ENCODE measurements around the gene SIGLEC15.

SIGLEC15 gene

DNA sequence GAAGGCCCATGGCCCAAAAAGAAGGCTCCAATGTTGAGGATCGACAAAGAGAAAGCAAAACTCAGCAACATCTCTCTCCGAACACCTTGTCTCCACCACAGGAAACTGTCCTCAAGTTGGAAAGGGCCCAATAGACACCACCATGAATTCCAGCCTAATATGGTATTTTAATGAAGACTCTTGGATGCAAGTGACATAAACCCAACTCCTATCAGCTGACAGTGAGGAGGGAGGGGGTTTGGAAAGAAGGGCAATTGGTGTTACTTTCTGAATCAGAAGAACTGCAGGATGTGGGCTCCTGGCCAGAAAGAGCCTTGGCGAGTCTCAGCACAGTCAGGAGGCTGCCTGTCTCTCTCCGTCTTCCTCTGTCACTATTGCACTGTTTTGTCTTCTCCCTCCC is 40.3 kb upstream of the SIGLEC15 start:
- TF ChIP-seq, protein P1, sequence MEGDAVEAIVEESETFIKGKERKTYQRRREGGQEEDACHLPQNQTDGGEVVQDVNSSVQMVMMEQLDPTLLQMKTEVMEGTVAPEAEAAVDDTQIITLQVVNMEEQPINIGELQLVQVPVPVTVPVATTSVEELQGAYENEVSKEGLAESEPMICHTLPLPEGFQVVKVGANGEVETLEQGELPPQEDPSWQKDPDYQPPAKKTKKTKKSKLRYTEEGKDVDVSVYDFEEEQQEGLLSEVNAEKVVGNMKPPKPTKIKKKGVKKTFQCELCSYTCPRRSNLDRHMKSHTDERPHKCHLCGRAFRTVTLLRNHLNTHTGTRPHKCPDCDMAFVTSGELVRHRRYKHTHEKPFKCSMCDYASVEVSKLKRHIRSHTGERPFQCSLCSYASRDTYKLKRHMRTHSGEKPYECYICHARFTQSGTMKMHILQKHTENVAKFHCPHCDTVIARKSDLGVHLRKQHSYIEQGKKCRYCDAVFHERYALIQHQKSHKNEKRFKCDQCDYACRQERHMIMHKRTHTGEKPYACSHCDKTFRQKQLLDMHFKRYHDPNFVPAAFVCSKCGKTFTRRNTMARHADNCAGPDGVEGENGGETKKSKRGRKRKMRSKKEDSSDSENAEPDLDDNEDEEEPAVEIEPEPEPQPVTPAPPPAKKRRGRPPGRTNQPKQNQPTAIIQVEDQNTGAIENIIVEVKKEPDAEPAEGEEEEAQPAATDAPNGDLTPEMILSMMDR (IDR thresholded peaks at IDR 0.05; ENCODE audit: insufficient read depth, low read depth, low read length, missing control alignments) = no peak
- DNase-seq (ENCODE audit: low read depth) = peak; percentile 19
- no peak overlapping the region for H3K4me3 ChIP-seq (ENCODE audit: low read depth, low read length)

DNA sequence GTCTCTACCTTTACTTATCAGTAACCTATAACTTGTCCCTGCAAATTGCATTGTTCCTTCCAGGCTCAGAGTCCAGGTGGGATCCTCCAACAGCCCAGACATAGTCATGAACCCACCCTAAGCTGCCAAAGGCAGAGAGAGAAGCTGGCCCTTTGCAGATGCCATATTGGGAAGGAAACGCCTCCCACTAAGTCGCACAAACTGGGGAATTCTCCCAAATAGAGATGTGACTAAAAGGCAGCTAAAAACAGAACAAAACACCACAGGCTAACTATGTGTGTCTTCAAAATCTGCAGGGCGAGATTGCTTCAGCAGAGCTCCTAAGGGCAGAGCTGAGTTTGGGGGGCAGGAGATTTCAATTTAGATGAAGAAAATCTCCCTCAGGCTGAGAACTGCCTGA is 38.5 kb upstream of the SIGLEC15 start:
- no peak overlapping the region for H3K4me3 ChIP-seq (ENCODE audit: low read depth, low read length)
- TF ChIP-seq, protein P1 (IDR thresholded peaks at IDR 0.05; ENCODE audit: insufficient read depth, low read depth, low read length, missing control alignments) = no peak
- no peak for DNase-seq (ENCODE audit: low read depth)

DNA sequence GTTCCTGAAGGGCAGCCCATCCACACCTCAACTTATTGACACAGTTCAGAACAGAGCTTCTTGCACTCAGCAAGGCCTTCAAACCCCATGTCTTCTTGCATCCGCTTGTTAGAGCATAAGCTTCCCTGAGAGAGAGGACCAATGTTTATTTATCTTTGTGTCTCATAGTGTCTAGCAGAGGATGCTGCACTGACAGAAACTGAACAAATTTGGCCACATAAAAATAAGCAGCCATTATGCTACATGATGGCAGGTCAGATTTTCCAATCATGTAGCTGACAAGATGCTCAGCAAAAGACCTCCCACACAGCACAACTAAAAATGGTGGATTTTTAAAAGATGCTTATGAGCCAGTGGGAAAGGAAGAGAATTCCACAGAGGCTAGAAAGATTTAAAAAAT is 38.1 kb upstream of the SIGLEC15 start:
- TF ChIP-seq, protein P1 (IDR thresholded peaks at IDR 0.05; ENCODE audit: insufficient read depth, low read depth, low read length, missing control alignments) = no peak
- no peak for DNase-seq (ENCODE audit: low read depth)
- H3K4me3 ChIP-seq (ENCODE audit: low read depth, low read length) = no peak overlapping the region

DNA sequence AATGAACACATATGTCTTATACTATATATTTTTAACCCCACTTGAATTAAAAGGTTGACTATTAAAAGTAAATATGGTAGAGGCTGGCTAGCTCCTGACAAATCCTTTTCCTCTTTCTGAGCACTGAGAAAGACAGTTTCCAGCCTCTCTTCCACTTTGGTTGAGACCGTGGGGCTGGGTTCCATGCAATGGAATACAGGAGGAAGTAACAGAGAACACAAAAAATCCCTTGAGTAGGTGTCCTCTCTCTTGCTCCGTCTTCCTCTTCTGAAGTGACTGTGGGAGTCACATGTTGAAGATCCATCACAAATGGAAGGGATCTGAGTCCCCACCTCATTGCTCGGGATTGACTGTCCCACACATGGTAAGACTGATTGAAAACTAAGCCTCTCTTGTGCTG is 36.6 kb upstream of the SIGLEC15 start:
- no peak for DNase-seq (ENCODE audit: low read depth)
- no peak overlapping the region for H3K4me3 ChIP-seq (ENCODE audit: low read depth, low read length)
- TF ChIP-seq, protein P1 (IDR thresholded peaks at IDR 0.05; ENCODE audit: insufficient read depth, low read depth, low read length, missing control alignments) = no peak

DNA sequence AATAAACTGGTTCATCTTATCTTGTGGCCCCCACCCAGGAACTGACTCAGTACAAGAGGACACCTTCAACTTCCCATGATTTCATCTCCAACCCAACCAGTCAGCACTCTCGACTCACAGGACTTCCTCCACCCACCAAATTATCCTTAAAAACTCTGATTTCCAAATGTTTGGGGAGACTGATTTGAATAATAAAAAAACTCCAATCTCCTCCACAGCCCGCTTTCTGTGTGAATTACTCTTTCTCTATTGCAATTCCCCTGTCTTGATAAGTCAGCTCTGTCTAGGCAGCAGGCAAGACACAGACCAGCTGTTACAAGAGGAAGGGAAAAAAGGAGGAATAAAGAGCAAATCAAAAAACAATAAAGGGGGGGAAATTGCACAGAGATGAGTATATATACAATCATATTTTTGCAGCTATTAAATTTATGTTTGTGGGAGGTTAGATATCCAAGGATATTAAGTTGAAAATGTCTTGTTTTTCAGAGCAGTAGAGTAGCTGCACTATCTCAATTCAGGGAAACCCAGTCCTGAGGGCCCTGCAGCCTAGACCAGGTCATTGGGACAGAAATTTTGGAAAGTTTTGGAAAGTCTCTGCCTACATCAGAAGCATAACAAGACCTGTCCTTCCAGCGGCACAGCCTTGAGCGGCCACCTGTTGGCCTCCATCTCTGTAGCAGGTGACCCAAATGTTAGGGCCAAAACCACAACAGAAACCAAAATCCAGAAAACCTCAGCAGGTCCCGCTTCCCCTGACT is 32.8 kb upstream of the SIGLEC15 start:
- DNase-seq (ENCODE audit: low read depth) = no peak
- H3K4me3 ChIP-seq (ENCODE audit: low read depth, low read length) = no peak overlapping the region
- TF ChIP-seq, protein P1 (IDR thresholded peaks at IDR 0.05; ENCODE audit: insufficient read depth, low read depth, low read length, missing control alignments) = no peak

DNA sequence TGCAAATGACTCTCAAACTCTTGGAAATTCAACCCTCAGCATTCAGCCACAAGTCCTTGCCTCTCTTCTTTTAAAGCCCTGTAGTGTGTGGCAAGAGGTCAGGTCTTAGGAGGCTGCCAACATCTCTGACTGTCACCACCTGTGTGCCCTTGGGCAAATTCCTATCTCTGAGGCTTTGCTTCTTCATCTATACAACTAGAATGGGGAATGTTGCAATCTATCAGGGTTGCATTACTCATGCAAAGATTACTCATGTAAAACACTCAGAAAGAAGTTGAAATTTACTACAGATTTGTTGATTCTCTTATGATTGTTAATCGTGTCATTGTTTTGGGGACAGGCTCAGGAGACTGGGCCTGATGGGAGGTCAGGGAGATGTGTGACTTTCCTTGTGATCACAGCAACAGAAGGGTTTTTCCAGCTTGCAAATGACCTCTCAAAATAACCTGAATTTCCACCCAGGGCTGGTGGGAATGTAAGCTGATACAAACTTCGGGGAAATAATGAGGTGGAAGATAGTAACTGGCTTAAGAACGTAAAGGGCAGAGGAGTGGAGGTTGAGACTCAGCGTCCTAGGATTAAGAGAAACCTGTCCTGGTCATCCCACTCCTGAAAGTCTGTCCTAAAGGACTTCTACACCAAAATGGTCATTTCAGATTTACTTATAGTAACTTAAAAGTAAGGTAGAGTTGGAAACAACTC is 32.1 kb upstream of the SIGLEC15 start:
- no peak overlapping the region for H3K4me3 ChIP-seq (ENCODE audit: low read depth, low read length)
- TF ChIP-seq, protein P1 (IDR thresholded peaks at IDR 0.05; ENCODE audit: insufficient read depth, low read depth, low read length, missing control alignments) = no peak
- DNase-seq (ENCODE audit: low read depth) = peak; percentile 43

Measured in GM12865 (cell line).